SU-DHL-6 (cell line): ENCODE results near the gene TTLL11.

Experiments
- H2AFZ ChIP-seq: fragments of 200-600 bp; sonication (generic); 2 replicates; pipeline ENCODE4 v1.6.1; 2014; ENCODE audit warnings: low read depth, mild to moderate bottlenecking, moderate library complexity, mixed read lengths, antibody characterized with exemption, low read length; ENCODE audit not compliant: severe bottlenecking
- H3F3A ChIP-seq: fragments of 200-600 bp; shearing (Covaris generic); 2 replicates; pipeline ENCODE4 v1.6.0; 2016; ENCODE audit warnings: antibody characterized with exemption, mild to moderate bottlenecking; ENCODE audit not compliant: insufficient read depth
- H3K27ac ChIP-seq: fragments of 200-600 bp; sonication (generic); 2 replicates; pipeline ENCODE4 v1.5.1; 2016; ENCODE audit warnings: low read depth, mild to moderate bottlenecking, low read length, moderate library complexity, mixed read lengths
- H3K27me3 ChIP-seq: fragments of 200-600 bp; sonication (generic), shearing (Covaris generic); 2 replicates; pipeline ENCODE4 v1.6.0; 2014; ENCODE audit warnings: mild to moderate bottlenecking, low read length
- H3K36me3 ChIP-seq: fragments of 200-600 bp; sonication (generic); 2 replicates; pipeline ENCODE4 v1.6.1; 2014; ENCODE audit warnings: mild to moderate bottlenecking, low read length, mixed read lengths
- H3K4me2 ChIP-seq: fragments of 300-600, 200-600 bp; shearing (Covaris generic), sonication (generic); 2 replicates; pipeline ENCODE4 v1.6.0; 2014; ENCODE audit warnings: low read length, low read depth, mild to moderate bottlenecking; ENCODE audit not compliant: poor library complexity, severe bottlenecking
- H3K4me3 ChIP-seq: fragments of 200-600 bp; sonication (generic); 2 replicates; pipeline ENCODE4 v1.5.1; 2014; ENCODE audit warnings: antibody characterized with exemption, low read length, mild to moderate bottlenecking, mixed read lengths; ENCODE audit not compliant: insufficient read depth, poor library complexity, severe bottlenecking
- H3K79me2 ChIP-seq: fragments of 200-600 bp; sonication (generic); 2 replicates; pipeline ENCODE4 v1.6.1; 2014; ENCODE audit warnings: mild to moderate bottlenecking, low read length, moderate library complexity; ENCODE audit not compliant: insufficient read depth
- H3K9ac ChIP-seq: fragments of 200-600 bp; sonication (generic); 2 replicates; pipeline ENCODE4 v1.7.0; 2014; ENCODE audit warnings: mild to moderate bottlenecking, low read length
- H3K9me2 ChIP-seq: fragments of 200-600 bp; sonication (generic); replicated peaks from 2 replicates; pipeline ENCODE4 v1.6.1; 2014; ENCODE audit warnings: low read length; ENCODE audit not compliant: insufficient read depth
- H3K9me3 ChIP-seq: fragments of 200-600 bp; sonication (generic); 2 replicates; pipeline ENCODE4 v1.6.1; 2014; ENCODE audit warnings: low read length, mixed read lengths; ENCODE audit not compliant: insufficient read depth
- H4K20me1 ChIP-seq: fragments of 200-600 bp; sonication (generic); 2 replicates; pipeline ENCODE4 v1.6.1; 2014; ENCODE audit warnings: low read depth, mild to moderate bottlenecking, antibody characterized with exemption, low read length, moderate library complexity, mixed read lengths
- CTCF ChIP-seq: fragments of 200-600 bp; sonication (generic); IDR thresholded peaks from one replicate; pipeline ENCODE4 v1.5.1; 2017; ENCODE audit warnings: antibody characterized with exemption, mild to moderate bottlenecking, low read length, moderate library complexity; ENCODE audit not compliant: insufficient read depth, poor library complexity, severe bottlenecking
- EZH2phosphoT487 ChIP-seq: fragments of 200-600 bp; sonication (generic), shearing (Covaris generic); conservative IDR thresholded peaks from 2 replicates; pipeline ENCODE4 v1.6.1; 2018; ENCODE audit warnings: mild to moderate bottlenecking, antibody characterized with exemption, low read length, moderate library complexity, mixed read lengths

Gene TTLL11

GRCh38 chr9:121989010-121989409 is 104.1 kb downstream of the TTLL11 start:
- no peak overlapping the region for H3K4me3 ChIP-seq
- H3K9me2 ChIP-seq, result no peaks in the 10 kb centered on the region
- H3K36me3 ChIP-seq, result no peaks in the 10 kb centered on the region
- H3K9ac ChIP-seq, result no peak overlapping the region
- no peaks in the 10 kb centered on the region for H3K9me3 ChIP-seq
- H3F3A ChIP-seq, result no peaks in the 10 kb centered on the region
- no peaks in the 10 kb centered on the region for H4K20me1 ChIP-seq
- no peak overlapping the region for H3K4me2 ChIP-seq
- no peak overlapping the region for H3K27ac ChIP-seq
- H3K27me3 ChIP-seq, result no peaks in the 10 kb centered on the region
- no peak for TF ChIP-seq EZH2phosphoT487
- no peak for TF ChIP-seq CTCF
- H2AFZ ChIP-seq, result no peak overlapping the region
- H3K79me2 ChIP-seq, result no peaks in the 10 kb centered on the region

GRCh38 chr9:121987314-121987713 is 105.8 kb downstream of the TTLL11 start:
- Histone ChIP-seq H3K9me3 (no peaks in the 10 kb centered on the region), H3K4me3 (no peak overlapping the region), H3K36me3 (no peaks in the 10 kb centered on the region), H3K27ac (no peak overlapping the region), H2AFZ (no peak overlapping the region), H3F3A (no peaks in the 10 kb centered on the region), H3K4me2 (no peak overlapping the region), H3K9me2 (no peaks in the 10 kb centered on the region), H4K20me1 (no peaks in the 10 kb centered on the region), H3K9ac (no peak overlapping the region), H3K27me3 (no peaks in the 10 kb centered on the region), H3K79me2 (no peaks in the 10 kb centered on the region)
- TF ChIP-seq CTCF (no peak), EZH2phosphoT487 (no peak)

- Histone ChIP-seq H3K79me2 (no peaks in the 10 kb centered on the region), H3K4me2 (no peak overlapping the region), H3K9me3 (no peaks in the 10 kb centered on the region), H3F3A (no peaks in the 10 kb centered on the region), H4K20me1 (no peaks in the 10 kb centered on the region), H2AFZ (no peak overlapping the region), H3K4me3 (no peak overlapping the region), H3K27me3 (no peaks in the 10 kb centered on the region), H3K9me2 (no peaks in the 10 kb centered on the region), H3K36me3 (no peaks in the 10 kb centered on the region), H3K9ac (no peak overlapping the region), H3K27ac (no peak overlapping the region)
- TF ChIP-seq EZH2phosphoT487, result no peak
Observed at GRCh38 chr9:121985792-121986494, 107.2 kb downstream of the TTLL11 start.

- Histone ChIP-seq H3K79me2 (no peaks in the 10 kb centered on the region), H3K27me3 (no peaks in the 10 kb centered on the region), H3K4me3 (no peak overlapping the region), H3F3A (no peaks in the 10 kb centered on the region), H3K9ac (no peak overlapping the region), H3K9me2 (no peaks in the 10 kb centered on the region), H3K4me2 (no peak overlapping the region), H4K20me1 (no peaks in the 10 kb centered on the region), H2AFZ (no peak overlapping the region), H3K27ac (no peak overlapping the region), H3K9me3 (no peaks in the 10 kb centered on the region), H3K36me3 (no peaks in the 10 kb centered on the region)
- TF ChIP-seq CTCF (no peak), EZH2phosphoT487 (no peak)
Observed at GRCh38 chr9:121984726-121985402, 108.2 kb downstream of the TTLL11 start.
